Measurements from ENCODE around the gene TMEM37. TPM values are rescaled to one million over a fixed set of nuclear protein-coding genes. Genes with fewer than 3 reads are reported as not detected.

TMEM37 gene
- total RNA-seq, 6 experiments from 2014 or later: not detected

GRCh38 chr2:119419803-119420508 is 11.7 kb upstream of the TMEM37 start:
- Mint-ChIP-seq H3K27ac (no peak overlapping the region), H3K4me3 (no peak overlapping the region), H3K9me3 (peaks cover 8% of the 10 kb centered on the region), H3K4me1 (ENCODE audit: low read depth) (no peaks in the 10 kb centered on the region), H3K27me3 (ENCODE audit: insufficient read depth) (peaks cover 19% of the 10 kb centered on the region), H3K36me3 (ENCODE audit: low read depth) (no peaks in the 10 kb centered on the region)
- DNase-seq: no peak
- no peak for TF ChIP-seq CTCF (IDR thresholded peaks at IDR 0.05)

GRCh38 chr2:119421304-119421703 is 10.3 kb upstream of the TMEM37 start:
- H3K27me3 Mint-ChIP-seq (ENCODE audit: insufficient read depth): peaks cover 27% of the 10 kb centered on the region
- H3K4me1 Mint-ChIP-seq (ENCODE audit: low read depth): no peaks in the 10 kb centered on the region
- no peak for TF ChIP-seq CTCF (IDR thresholded peaks at IDR 0.05)
- H3K36me3 Mint-ChIP-seq (ENCODE audit: low read depth): no peaks in the 10 kb centered on the region
- no peak for DNase-seq
- peaks cover 8% of the 10 kb centered on the region for H3K9me3 Mint-ChIP-seq
- H3K4me3 Mint-ChIP-seq: no peak overlapping the region
- no peak overlapping the region for H3K27ac Mint-ChIP-seq

- DNase-seq: no peak
- H3K27me3 Mint-ChIP-seq (ENCODE audit: insufficient read depth): peaks cover 29% of the 10 kb centered on the region
Observed at GRCh38 chr2:119421741-119422140, 9.9 kb upstream of the TMEM37 start.

GRCh38 chr2:119422360-119423107 is 9.1 kb upstream of the TMEM37 start:
- Mint-ChIP-seq H3K4me3 (no peak overlapping the region), H3K36me3 (ENCODE audit: low read depth) (no peaks in the 10 kb centered on the region), H3K27ac (no peak overlapping the region), H3K4me1 (ENCODE audit: low read depth) (no peaks in the 10 kb centered on the region), H3K9me3 (peaks cover 8% of the 10 kb centered on the region), H3K27me3 (ENCODE audit: insufficient read depth) (peaks cover 30% of the 10 kb centered on the region)
- DNase-seq: no peak
- no peak for TF ChIP-seq CTCF (IDR thresholded peaks at IDR 0.05)

More at GRCh38 chr2:119421741-119422140, 9.9 kb upstream of the TMEM37 start:
- Mint-ChIP-seq H3K36me3 (ENCODE audit: low read depth) (no peaks in the 10 kb centered on the region), H3K4me1 (ENCODE audit: low read depth) (no peaks in the 10 kb centered on the region), H3K27ac (no peak overlapping the region), H3K4me3 (no peak overlapping the region), H3K9me3 (peaks cover 8% of the 10 kb centered on the region)
- no peak for TF ChIP-seq CTCF (IDR thresholded peaks at IDR 0.05)

GRCh38 chr2:119423108-119423444 is 8.6 kb upstream of the TMEM37 start:
- Mint-ChIP-seq H3K27me3 (ENCODE audit: insufficient read depth) (peaks cover 34% of the 10 kb centered on the region), H3K36me3 (ENCODE audit: low read depth) (no peaks in the 10 kb centered on the region), H3K4me3 (no peak overlapping the region), H3K4me1 (ENCODE audit: low read depth) (no peaks in the 10 kb centered on the region), H3K27ac (no peak overlapping the region), H3K9me3 (peaks cover 8% of the 10 kb centered on the region)
- DNase-seq: no peak
- no peak for TF ChIP-seq CTCF (IDR thresholded peaks at IDR 0.05)
